ENCODE measurements around the gene CNTNAP2. TPM values are rescaled to one million over a fixed set of nuclear protein-coding genes. Genes with fewer than 3 reads are reported as not detected.
A peak's percentile ranks its signal among the peaks of the same experiment; 100 is the strongest.

The CNTNAP2 gene
- total and polyA plus RNA-seq, 2 of the 8 experiments (the other 6 are each of a cell fraction or from before 2014, with no cell fraction given), result 27.9 to 71.0 TPM

- Histone ChIP-seq H4K20me1 (replicated peaks in 1 of 2; ENCODE audit: control insufficient read depth in 1 of 2, insufficient read depth in 2 of 2, low read length in 2 of 2) (no peaks in the 10 kb centered on the region), H3K9me3 (ENCODE audit: insufficient read depth in 2 of 2, low read depth in 1 of 2, low read length in 1 of 2) (no peaks in the 10 kb centered on the region), H3K23me2 (ENCODE audit: low read depth, low read length) (no peaks in the 10 kb centered on the region), H2BK15ac (ENCODE audit: low read length) (no peak overlapping the region), H3K14ac (ENCODE audit: insufficient read length) (no peak overlapping the region), H3K56ac (replicated peaks; ENCODE audit: insufficient read length, low read depth, low read length) (no peak overlapping the region), H3K27ac (ENCODE audit: low read depth, low read length) (no peak overlapping the region), H2BK5ac (ENCODE audit: low read depth, low read length) (no peak overlapping the region), H3K4me1 (replicated peaks in 1 of 4; ENCODE audit: control insufficient read depth in 3 of 4, insufficient read depth in 4 of 4, low read length in 3 of 4) (peaks cover 0 to 3% (median 0%) of the 10 kb centered on the region in 4 experiments; a peak in 1 of 7 replicates), H2BK12ac (ENCODE audit: low read depth, low read length) (no peak overlapping the region), H3K4ac (replicated peaks; ENCODE audit: insufficient read length, low read depth, low read length) (no peak overlapping the region), H3K79me2 (ENCODE audit: control insufficient read depth in 1 of 2, insufficient read depth in 2 of 2, low read length in 2 of 2) (no peaks in the 10 kb centered on the region), H3K4me3 (ENCODE audit: extremely low read depth in 1 of 4, insufficient read depth in 2 of 4, low read depth in 3 of 4, low read length in 4 of 4) (no peak overlapping the region), H3K4me2 (ENCODE audit: insufficient read depth in 1 of 2, low read depth in 2 of 2, low read length in 2 of 2) (no peak overlapping the region), H4K91ac (replicated peaks; ENCODE audit: insufficient read length, low read length) (no peak overlapping the region), H3K36me3 (ENCODE audit: control insufficient read depth in 2 of 4, insufficient read depth in 4 of 4, low read length in 3 of 4) (no peaks in the 10 kb centered on the region), H2BK120ac (replicated peaks; ENCODE audit: low read depth, low read length) (no peak overlapping the region), H4K5ac (ENCODE audit: insufficient read length, low read depth, low read length) (no peak overlapping the region), H3K27me3 (replicated peaks in 1 of 4; ENCODE audit: control insufficient read depth in 3 of 4, extremely low read depth in 1 of 4, insufficient read depth in 3 of 4, low read length in 3 of 4) (no peaks in the 10 kb centered on the region), H2AK5ac (ENCODE audit: low read depth, low read length) (no peak overlapping the region), H2BK20ac (ENCODE audit: low read length) (no peak overlapping the region), H3K23ac (ENCODE audit: insufficient read length) (no peak overlapping the region), H4K8ac (ENCODE audit: extremely low read depth, insufficient read depth, low read length) (no peak overlapping the region), H3K9ac (replicated peaks in 1 of 4; ENCODE audit: extremely low read depth in 1 of 4, low read depth in 3 of 4, low read length in 3 of 4) (no peak overlapping the region), H3K79me1 (ENCODE audit: low read depth, low read length) (no peaks in the 10 kb centered on the region), H2AFZ (ENCODE audit: low read length) (peak overlapping the region; percentile 54; the same call in 1 of the 2 replicates), H3K18ac (ENCODE audit: extremely low read depth, low read length) (no peak overlapping the region)
- ChIA-PET POLR2A (ENCODE audit: partially characterized antibody) (no interaction called here), CTCF (ENCODE audit: partially characterized antibody) (interaction anchor here (1.0 kb wide), 1 partner anchor 58 kb away, joined by 4 read pairs; no protein-coding TSS in a partner anchor)
- no peak for FAIRE-seq
- 87% methylated on average over 5 of the region's 5 CpGs; no CpG with 5 or more reads in 1 of the 2 experiments for WGBS, 2 experiments (ENCODE audit: extremely low coverage in 1 of 2, insufficient coverage in 1 of 2, insufficient read length in 1 of 2, insufficient replicate concordance in 2 of 2, low coverage in 1 of 2, low lambda C conversion rate in 2 of 2, missing lambda C conversion rate in 1 of 2)
- no peak for DNase-seq (ENCODE audit: low read depth in 1 of 2, low spot score in 2 of 2)
- no peak for TF ChIP-seq SP1 (IDR thresholded peaks at IDR 0.05; ENCODE audit: low read depth, low read length)
- no peak for TF ChIP-seq RAD21 (IDR thresholded peaks at IDR 0.05 in 1 of 2, conservative IDR thresholded peaks at IDR 0.05 in 1 of 2; ENCODE audit: low read depth in 2 of 2, low read length in 2 of 2)
- TF ChIP-seq POLR2AphosphoS5 (IDR thresholded peaks at IDR 0.05; ENCODE audit: low read depth, low read length), result no peak
- no peak for TF ChIP-seq EP300 (IDR thresholded peaks at IDR 0.05; ENCODE audit: borderline replicate concordance in 1 of 2, low read depth in 2 of 2, low read length in 2 of 2)
- peak; percentile 45; the same call in 1 of the 2 replicates for TF ChIP-seq JUND (IDR thresholded peaks at IDR 0.05; ENCODE audit: low read length)
- no peak for TF ChIP-seq TAF1 (IDR thresholded peaks at IDR 0.05; ENCODE audit: low read depth, low read length)
Measured at GRCh38 chr7:148185041-148185440, 2068.4 kb downstream of the CNTNAP2 start.
